Measurements from ENCODE around the gene C16orf92.
"Not testable (repeated sequence)": the region's sequence is repeated elsewhere in the genome, so short reads cannot be mapped to it uniquely, and the experiment has no call there.

Gene C16orf92

DNA sequence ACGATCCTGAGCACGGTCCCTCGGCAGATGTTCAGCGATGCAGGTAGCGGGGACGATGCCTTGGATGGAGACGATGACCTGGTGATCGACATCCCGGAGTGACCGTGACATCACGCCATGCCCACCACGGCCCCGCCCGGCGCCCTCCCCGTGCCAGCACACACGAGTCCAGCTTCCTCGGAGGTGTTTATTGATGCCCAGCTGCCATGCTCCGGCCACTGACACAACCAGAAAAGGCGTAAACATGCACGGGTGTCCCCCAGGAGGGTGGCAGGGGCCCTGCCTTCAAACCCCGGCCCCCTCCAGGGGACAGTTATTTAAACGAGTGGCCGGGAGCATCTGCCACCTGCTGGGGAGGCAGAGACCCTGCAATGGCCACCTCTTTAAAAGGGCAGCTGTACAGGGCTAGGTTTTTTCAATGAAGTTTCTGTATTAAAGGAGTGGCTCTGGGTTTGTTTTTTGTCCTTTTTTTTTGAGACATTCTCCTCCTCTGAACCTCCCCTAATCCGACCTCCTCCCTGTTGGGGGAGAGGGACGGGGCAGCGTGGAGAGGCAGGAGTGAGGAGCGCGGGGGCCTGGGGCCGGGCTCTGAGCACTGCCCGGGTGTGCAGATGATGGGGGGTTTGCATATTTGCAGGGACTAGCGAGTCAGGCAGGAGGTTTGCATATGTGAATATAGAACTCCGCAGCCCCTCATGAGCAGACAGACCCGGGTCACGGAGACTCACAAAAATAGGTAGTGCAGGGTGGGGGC lies 17.5 kb upstream of the C16orf92 start:
- no peak for DNase-seq

DNA sequence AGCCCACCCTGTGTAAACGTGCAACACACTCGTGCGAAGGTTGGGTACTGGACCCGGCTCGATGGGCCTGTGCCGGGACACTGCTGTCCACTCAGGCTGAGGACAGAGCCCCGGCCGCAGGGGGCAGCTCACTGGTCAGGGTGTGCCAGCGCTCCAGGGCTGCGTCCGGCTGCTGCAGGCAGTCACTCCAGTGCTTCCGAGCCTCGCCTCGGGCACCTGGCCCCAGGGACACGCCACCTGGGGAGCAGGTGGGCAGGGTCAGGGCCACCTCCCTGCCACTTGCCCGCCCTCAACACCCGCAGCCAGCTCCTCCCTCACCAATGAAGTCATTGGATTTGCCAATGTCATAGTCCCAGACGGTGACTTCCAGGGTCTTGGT lies 16.9 kb upstream of the C16orf92 start:
- DNase-seq, result no peak

DNA sequence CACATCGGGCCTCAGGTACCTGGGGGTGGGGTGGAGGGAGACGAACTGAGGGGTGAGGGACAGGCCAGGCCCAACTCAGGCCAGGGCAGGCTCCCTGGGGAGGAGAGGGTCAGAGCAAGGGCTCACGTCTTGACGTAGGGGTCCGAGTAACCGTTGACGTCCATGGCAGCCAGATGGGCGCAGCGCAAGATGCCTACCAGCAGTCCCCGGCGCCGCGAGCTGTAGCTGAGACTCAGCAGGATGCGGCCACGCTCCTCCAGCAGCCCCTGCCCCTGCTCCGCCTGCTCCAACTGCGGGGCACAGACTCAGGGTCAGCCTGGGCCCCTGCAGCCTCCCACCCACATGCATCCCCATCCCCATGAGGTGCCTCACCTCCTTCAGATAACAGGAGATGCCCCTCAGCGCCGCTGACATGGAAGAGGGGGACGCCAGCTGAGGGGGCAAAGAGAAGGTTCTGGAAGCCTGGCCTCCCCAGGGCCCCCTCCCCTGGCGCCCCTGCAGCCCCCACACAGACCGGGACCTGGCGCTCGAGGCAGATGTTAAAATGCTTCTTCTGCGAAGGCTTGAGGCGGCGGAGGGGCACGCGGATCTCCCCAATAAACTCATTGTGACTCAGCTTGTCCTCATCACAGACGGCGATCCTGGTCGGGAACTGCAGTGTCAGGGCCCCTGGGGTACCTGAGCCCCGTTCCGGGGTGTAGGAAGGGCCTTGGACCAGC lies 16.2 kb upstream of the C16orf92 start:
- DNase-seq, result no peak

DNA sequence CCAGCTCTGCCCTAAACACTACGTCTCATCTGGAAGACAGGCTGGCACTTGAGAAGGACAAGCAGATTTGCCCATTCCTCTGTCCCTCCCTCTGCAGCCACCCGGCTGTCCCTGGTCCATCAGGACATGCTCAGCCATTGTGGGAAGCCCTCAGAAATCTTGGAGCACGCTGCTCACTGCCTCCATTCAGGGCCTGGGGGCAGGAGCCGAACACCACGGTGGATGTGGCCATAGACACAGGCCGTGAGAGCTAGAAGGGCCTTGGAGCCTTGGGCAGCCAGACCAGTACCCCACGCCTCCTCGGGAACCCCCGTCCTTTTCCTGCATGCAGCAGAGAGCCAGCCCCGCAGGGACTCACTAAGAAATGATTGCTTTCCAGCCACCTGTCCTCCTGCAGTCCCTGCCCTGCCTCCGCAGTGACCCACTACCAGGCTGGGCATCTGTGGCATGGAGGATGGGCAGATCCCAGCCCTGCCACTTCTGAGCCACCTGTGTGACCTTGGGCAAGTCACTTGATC lies 15.6 kb upstream of the C16orf92 start:
- no peak for DNase-seq

DNA sequence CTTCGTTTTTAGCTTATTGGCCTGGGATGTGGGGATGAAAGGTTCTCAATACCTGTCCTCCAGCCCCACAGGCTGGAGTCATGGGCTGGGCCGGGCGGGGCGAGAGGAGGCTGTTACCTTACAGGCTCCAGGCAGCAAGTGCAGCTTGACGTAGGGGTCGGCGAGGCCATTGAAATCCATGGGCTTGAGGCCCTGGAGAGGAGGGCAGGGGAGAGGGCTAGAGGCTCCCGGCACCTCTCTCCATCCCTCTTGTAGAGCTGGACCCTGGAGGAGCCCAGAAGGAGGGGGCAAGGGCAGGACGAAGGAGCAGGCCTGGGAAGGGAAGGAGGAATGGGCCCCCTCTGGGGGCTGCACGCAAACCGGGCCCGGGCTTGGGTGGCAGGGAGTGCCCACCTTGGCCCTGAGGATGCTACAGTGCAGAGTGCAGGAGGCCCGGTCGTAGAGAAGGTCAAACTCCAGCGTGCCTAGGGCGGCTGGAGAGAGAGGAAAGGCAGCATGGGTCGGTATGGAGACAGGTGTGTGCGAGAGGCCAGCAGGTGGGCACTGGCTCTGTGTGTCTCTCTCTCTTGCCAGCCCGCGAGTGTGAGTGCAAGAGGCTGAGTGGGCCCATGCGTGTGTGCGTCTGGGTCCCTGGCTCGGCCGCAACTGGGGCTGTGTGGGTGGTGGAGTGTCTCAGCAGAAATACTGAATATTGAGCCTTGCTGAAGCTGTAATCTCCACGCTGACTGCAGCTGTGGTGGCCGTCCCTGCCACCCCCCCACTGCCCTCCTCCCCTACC lies 13.7 kb upstream of the C16orf92 start:
- DNase-seq, result no peak

DNA sequence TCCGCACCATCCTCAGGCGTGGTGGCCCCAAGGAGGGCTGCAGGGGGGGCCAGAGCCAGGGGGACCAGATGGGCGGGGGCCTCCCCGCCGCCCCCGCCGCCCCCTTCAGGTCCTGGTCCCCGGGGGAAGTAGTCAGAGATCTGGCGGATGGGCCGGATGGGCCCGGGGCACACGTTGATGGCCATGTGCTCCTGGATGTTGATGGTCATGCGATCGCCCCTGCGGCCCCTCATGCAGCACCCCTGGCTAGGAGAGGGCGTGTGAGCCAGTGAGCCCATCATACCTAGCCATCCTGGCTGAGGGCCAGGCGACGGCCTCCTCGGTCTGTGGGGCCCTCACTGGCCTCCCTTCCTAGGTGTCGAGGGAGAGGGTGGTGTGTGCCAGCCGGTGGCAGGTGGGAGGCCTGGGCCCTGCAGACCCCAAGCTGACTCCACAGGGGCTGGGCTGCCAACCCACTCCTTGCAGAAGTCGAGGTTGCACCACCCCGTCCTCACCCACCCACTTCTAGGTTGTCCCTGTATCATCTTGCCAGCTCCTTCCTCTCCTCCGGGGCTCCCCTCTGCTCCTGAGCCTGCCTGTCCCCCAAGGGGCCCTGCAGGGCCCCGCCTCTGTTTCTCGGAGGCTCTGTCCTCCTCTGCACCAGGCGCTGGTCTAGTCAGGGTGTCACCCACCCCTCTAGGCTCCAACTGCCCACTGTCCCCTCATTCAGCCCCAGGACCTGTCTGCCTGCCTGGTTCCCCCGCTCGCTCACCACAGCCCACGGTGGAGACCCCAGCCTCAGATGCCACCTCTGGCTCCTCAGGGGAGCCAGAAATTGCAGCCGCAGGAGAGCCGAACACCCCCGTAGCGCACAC lies 12.8 kb upstream of the C16orf92 start:
- DNase-seq, result no peak

DNA sequence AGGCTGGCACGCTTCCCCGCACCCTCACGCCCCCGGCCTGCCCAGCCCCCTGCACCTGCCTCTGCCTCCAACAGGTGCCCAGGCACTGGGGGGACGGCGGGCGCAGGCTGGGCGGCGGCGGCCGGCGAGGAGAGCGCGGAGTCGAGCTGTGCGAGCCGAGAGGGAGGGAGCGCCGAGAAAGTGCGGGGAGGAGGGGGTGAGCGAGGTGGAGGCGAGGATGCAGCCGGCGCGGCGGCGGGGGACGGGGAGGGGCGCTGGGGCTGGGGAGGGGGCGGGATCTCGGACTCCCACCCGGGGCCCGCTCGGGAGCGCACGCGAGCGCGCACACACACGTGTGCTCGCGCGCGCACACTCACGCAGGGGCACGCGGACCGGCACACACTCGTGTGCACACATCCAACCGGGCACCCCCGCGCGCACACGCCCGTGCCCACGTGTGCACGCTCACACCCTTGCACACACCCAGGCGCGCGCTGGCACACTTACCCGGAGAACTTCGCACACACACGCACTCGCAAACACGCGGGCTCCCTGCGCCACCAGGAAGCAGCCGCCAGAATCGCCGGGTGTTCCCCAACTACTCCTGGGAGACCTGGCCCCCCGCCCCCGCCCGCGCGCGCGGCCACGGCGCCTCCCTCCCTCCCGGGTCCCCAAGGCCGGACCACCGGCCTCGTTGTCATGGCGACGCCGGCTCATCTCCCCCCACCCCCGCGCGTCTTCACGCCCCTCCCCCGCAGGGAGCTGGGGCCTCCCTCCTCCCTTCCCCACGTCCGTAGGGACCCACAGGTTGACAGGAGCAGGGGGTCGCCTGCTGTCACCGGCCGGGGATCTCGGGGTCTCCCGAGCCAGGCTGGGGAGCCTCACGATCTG lies 11.9 kb upstream of the C16orf92 start, which contains the start of gene DOC2A:
Gene DOC2A (minus strand): TSS at position 184 of the 870 bp plus-strand sequence. CDS start 805 bp downstream, outside the sequence.
- no peak for DNase-seq

DNA sequence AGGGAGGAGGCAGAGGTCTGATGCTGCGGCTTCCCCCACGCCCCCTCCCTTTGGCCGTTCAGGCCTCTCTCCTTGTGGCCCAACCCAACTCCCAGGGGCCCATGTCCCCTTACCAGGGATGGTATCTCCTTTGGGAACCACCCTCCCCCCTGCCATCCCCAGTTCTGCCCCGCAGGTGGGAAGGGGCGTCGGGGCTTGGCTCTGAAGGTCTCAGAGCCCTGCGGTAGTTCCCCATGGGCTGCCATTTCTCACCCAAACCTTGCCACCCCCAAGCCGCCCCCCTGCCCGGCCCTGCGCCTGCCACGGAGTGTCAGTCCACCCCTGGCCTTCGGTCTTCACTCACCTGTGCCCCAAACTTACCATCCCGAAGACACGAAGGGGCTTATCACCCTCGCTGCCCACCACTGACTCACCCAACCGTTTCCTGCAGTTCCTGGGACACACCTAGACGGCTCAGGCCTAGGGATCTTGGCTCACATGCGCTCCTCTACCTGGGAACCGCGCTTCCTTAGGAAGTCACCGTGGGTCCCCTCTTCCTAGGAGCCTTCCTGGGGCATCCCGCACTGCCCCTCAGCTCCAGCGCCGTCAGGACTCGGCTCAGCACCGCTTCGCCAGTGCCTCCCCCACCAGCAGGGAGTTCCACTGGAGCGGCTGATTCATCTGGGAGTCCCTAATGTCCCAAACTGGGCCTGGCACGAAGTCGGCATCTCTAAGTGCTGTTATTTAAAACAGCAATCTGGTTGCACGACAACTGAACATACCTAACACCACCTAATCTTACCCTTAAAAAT lies 11.1 kb upstream of the C16orf92 start:
- no peak for DNase-seq

DNA sequence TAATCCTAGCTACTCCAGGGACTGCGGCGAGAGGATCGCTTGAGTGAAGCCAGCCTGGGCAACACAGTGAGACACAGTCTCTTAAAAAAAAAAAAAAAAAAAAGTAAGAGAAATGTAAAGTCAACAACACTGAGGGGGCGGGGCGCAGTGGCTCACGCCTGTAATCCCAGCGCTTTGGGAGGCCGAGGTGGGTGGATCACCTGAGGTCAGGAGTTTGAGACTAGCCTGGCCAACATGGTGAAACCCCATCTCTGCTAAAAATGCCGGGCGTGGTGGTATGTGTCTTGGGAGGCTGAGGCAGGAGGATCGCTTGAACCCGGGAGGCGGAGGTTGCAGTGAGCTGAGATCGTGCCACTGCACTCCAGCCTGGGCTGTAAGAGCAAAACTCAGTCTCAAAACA lies 10.4 kb upstream of the C16orf92 start:
- not testable (repeated sequence) for DNase-seq

DNA sequence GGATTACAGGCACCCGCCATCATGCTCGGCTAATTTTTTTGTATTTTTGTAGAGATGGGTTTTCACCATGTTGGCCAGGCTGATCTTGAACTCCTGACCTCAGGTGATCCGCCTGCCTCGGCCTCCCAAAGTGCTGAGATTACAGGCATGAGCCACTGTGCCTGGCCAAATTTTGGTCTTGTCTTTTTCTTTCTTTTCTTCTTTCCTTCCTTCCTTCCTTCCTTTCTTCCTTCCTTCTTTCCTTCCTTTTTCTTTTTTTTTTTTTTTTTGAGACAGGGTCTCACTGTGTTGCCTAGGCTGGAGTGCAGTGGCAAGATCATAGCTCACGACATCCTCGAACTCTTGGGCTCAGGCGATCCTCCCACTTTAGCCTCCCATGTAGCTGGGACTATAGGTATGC lies 7.5 kb upstream of the C16orf92 start:
- not testable (repeated sequence) for DNase-seq

DNA sequence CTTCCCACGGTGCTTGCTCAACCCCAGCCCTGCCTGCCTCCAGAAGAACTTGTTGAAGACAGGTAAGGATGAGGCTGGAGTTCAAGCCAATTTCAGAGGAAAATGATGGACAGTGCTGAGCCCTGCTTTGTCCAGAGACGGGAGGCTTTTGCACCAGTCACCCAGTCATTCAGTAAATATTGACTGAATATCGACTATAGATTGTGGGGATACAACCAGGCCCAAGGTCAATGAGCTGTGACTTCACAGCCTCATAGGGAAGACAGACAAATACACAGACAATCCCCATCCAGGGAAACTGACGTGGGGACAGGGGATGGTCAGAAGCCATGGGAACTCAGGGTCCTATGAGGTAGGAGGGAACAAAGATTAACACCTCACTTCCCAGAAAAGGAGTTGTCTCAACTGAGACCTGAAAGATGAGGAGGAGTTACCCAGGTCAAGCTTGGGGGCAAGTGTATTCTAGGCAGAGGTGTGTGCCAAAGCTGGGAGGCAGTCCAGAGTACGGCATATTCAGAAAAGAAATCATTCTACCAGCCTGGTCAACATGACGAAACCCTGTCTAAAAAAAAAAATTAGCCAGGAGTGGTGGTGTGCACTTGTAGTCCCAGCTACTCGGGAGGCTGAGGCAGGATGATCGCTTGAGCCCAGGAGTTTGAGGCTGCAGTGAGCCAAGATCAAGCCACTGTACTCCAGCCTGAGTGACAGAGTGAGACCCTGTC lies 6.3 kb upstream of the C16orf92 start:
- no peak for DNase-seq

DNA sequence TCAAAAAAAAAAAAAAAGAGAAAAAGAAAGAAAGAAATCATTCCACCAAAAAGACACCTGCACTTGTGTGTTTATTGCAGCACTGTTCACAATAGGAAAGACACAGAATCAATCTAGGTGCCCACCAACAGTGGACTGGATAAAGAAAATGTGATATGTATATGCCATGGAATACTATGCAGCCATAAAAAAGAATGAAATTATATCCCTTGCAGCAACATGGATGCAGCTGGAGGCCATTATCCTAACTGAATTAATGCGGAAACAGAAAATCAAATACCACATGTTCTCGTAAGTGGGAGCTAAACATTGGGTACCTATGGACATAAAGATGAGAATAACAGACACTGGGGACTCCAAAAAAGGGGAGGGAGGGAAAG lies 5.7 kb upstream of the C16orf92 start:
- no peak for DNase-seq

DNA sequence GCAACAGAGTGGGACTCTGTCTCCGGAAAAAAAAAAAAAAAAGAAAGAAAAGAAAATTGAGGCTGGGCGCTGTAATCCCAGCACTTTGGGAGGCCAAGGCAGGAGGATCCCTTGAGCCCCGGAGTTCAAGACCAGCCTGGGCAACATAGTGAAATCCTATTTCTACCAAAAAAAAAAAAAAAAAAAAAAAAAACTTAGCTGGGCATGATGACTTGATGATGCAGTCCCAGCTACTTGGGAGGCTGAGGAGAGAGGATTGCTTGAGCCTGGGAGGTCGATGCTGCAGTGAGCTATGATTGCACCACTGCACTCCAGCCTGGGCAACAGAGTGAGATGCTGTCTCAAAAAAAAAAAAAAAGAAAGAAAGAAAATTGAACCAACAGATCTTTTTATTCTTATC lies 5.1 kb upstream of the C16orf92 start:
- not testable (repeated sequence) for DNase-seq

DNA sequence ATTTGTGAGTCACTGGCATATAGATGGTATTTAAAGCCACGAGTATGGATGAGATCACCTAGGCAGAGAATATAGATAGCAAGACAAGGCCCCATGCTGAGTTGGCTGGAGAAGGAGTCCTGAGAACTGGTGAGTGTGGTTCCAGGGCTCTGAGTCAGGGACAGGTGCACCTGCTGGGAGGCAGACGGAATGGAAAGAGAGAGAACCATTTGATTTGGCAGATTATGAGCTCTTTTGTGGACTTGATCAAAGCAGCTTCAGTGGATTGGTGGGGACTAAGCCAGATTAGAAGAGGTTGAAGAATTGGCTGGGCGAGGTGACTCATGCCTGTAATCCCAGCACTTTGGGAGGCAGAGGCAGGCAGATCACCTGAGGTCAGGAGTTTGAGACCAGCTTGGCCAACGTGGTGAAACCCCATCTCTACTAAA lies 4.3 kb upstream of the C16orf92 start:
- no peak for DNase-seq

DNA sequence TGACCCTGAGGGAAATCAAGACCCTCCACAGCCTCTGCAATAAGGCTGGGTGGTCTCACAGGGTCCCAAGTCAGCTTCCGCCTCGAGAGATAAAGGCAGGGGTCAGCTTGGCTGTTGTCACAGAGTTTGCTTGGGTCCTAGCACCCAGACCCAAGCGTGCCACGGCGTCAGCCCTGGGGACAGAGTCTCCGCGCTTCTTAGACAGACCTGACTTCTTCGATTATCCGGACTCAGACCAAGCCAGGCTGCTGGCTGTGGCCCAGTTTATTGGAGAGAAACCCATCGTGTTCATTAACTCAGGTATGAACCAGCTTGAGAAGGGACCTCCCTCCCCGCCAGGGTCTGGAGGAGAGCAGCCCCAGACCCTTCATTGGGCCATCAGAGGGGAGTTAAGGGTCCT lies 588 bp downstream of the C16orf92 start:
- DNase-seq, result no peak

DNA sequence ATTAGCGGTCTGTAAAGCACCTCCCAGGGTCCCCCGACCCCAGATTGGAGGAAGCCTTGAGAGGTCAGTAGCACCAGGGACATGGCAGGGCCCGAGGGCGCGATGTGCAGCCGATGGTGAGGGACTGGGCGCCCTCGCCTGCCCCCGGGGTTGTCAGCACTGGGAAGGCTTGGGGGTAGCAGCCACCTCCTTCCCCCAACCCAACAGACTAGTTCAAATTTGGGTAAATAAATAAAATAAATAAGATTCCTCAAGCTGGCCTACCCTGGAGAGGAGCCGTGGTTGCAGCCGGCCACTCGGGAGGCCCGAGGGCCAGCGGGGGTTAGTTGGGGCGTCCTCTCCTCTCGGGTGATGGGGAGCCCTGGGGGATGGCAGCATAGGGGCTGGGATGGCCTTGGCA lies 1.5 kb downstream of the C16orf92 start:
- no peak for DNase-seq

DNA sequence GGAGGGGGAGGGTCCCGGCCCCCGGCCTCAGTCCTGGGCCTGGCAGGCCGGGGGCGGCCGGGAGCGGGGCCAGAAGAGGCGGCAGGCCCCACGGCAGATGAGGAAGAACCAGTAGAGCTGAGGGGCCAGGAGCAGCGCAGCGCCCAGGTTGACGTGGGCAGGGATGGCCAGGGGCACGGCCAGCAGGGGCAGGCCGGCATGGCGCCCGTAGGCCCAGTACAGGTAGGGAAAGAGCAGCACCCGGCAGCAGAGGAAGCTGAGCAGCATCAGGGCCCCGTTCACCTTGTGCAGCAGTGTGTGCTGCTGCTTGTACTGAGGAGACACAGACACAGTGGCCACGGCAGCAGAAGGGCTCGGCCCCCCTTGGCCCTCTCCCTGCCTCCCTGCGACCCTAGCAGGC lies 2.2 kb downstream of the C16orf92 start:
- DNase-seq, result no peak

DNA sequence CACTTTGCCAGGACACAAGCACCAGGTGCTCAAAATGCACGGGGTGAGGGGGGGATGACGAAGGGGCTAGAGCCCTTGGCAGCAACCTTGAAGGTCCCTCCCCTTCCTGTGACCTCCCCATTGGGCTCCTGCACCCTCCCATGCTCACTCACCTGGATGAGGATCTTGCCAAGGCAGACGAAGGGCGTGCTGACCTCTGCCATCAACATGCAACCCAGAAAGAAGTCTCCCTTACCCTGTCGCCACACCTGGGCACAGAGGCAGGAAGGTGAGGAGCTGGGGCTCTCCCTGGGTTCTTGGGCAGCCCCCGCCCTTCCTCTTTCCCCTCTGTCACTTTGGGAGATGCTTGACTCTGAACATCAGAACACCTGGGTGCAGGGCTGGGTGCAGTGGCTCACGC lies 2.6 kb downstream of the C16orf92 start:
- DNase-seq, result no peak

DNA sequence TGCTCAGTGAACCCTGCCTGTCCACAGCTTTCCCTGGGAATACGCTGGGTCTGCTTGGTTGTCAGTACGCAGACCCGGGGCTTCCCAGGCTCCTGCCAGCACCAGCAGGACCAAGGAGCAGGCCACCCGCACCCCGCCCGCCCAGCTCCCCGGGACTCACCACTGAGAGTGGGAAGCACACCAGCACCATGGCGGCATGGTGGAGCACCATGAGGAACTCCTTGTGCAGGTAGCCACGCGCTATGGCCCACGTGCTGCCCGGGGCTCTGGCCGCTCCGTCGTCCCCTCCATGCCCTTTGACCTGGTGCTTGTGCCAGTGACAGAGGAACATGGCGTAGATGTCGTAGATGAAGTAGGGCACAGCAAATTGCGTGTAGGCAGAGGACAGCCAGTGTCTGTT lies 3.5 kb downstream of the C16orf92 start:
- DNase-seq, result no peak
